SK-N-SH treated with all-trans-retinoic acid at 6 μM for 48 hours (cell line): ENCODE data around the gene OSGIN1.

Experiments
- ARNTL ChIP-seq: fragments of 450-650 bp; formaldehyde crosslinking; IDR thresholded peaks from 2 replicates; pipeline ENCODE4 v1.5.0; 2020; ENCODE audit warnings: low read depth, mild to moderate bottlenecking, moderate library complexity, borderline replicate concordance
- CSDC2 ChIP-seq: fragments of 250-450 bp; sonication (Bioruptor Pico); IDR thresholded peaks from 2 replicates; pipeline ENCODE4 v1.5.0; 2020; ENCODE audit warnings: mild to moderate bottlenecking, moderate library complexity
- ESRRG ChIP-seq: fragments of 250-450 bp; sonication (Bioruptor Pico); IDR thresholded peaks from 2 replicates; pipeline ENCODE4 v1.6.1; 2021; ENCODE audit warnings: mild to moderate bottlenecking
- OSR1 ChIP-seq: fragments of 250-450 bp; sonication (Bioruptor Pico); IDR thresholded peaks from 2 replicates; pipeline ENCODE4 v1.8.0; 2022; ENCODE audit warnings: moderate library complexity, mild to moderate bottlenecking, inconsistent platforms
- RARB ChIP-seq: fragments of 250-450 bp; sonication (Bioruptor Pico); IDR thresholded peaks from 2 replicates; pipeline ENCODE4 v1.8.0; 2021; ENCODE audit warnings: mild to moderate bottlenecking, moderate library complexity
- TCF4 ChIP-seq: fragments of 250-450 bp; sonication (Bioruptor Pico); IDR thresholded peaks from 2 replicates; pipeline ENCODE4 v1.8.0; 2021; ENCODE audit warnings: mild to moderate bottlenecking, moderate library complexity, borderline replicate concordance
- TOX ChIP-seq: fragments of 250-450 bp; sonication (Bioruptor Pico); IDR thresholded peaks from 2 replicates; pipeline ENCODE4 v1.8.0; 2021; ENCODE audit warnings: mild to moderate bottlenecking, moderate library complexity, borderline replicate concordance
- ZC3H10 ChIP-seq: fragments of 250-450 bp; sonication (Bioruptor Pico); IDR thresholded peaks from 2 replicates; pipeline ENCODE4 v1.5.1; 2021; ENCODE audit warnings: mild to moderate bottlenecking, moderate library complexity
- ZFP3 ChIP-seq: fragments of 250-450 bp; sonication (Bioruptor Pico); IDR thresholded peaks from 2 replicates; pipeline ENCODE4 v1.5.0; 2020; ENCODE audit warnings: mild to moderate bottlenecking, moderate library complexity
- ZFP30 ChIP-seq: fragments of 450-650 bp; formaldehyde crosslinking; IDR thresholded peaks from 2 replicates; pipeline ENCODE4 v1.5.0; 2022; ENCODE audit warnings: mild to moderate bottlenecking, moderate library complexity
- ZNF8 ChIP-seq: fragments of 450-650 bp; formaldehyde crosslinking; IDR thresholded peaks from 2 replicates; pipeline ENCODE4 v1.5.0; 2020; ENCODE audit warnings: mild to moderate bottlenecking, moderate library complexity
- TF ChIP-seq, protein P1 (sequence below): fragments of 250-450 bp; sonication (Bioruptor Pico); IDR thresholded peaks from 2 replicates; pipeline ENCODE4 v1.8.0; 2021; ENCODE audit warnings: low read depth, mild to moderate bottlenecking, moderate library complexity, borderline replicate concordance
- TF ChIP-seq, protein P2 (sequence below): fragments of 250-450 bp; sonication (Bioruptor Pico); IDR thresholded peaks from 2 replicates; pipeline ENCODE4 v1.8.0; 2020; ENCODE audit warnings: mild to moderate bottlenecking, moderate library complexity, borderline replicate concordance

DNA sequence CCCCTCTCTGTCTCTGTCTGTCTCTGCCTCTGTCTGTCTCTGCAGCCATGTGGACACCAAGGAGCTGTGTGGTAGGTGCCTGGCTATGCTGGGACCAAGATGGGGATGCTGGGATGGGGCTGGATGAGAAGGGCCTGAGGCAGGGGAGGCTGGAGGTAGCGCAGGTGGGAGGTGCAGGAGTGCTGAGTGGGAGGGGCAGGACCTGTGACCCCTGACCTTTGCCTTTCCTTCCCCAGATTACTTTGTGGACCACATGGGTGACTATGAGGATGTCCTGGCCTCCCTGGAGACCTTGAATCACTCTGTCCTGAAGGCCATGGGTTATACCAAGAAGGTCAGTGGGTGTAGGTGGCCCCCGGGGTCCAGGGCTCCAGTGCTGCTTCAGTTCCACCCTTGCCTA, 27.8 kb downstream of the OSGIN1 start:
- no peak for TF ChIP-seq RARB (CRISPR knock-in tag)
- TF ChIP-seq, protein P1, sequence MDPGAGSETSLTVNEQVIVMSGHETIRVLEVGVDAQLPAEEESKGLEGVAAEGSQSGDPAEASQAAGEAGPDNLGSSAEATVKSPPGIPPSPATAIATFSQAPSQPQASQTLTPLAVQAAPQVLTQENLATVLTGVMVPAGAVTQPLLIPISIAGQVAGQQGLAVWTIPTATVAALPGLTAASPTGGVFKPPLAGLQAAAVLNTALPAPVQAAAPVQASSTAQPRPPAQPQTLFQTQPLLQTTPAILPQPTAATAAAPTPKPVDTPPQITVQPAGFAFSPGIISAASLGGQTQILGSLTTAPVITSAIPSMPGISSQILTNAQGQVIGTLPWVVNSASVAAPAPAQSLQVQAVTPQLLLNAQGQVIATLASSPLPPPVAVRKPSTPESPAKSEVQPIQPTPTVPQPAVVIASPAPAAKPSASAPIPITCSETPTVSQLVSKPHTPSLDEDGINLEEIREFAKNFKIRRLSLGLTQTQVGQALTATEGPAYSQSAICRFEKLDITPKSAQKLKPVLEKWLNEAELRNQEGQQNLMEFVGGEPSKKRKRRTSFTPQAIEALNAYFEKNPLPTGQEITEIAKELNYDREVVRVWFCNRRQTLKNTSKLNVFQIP (CRISPR knock-in tag): no peak
- TF ChIP-seq ZFP3 (CRISPR knock-in tag): no peak
- TF ChIP-seq ZC3H10 (CRISPR knock-in tag): no peak
- no peak for TF ChIP-seq OSR1 (CRISPR knock-in tag)
- no peak for TF ChIP-seq TCF4
- TF ChIP-seq TOX: no peak
- TF ChIP-seq ESRRG (CRISPR knock-in tag): no peak
- TF ChIP-seq, protein P2, sequence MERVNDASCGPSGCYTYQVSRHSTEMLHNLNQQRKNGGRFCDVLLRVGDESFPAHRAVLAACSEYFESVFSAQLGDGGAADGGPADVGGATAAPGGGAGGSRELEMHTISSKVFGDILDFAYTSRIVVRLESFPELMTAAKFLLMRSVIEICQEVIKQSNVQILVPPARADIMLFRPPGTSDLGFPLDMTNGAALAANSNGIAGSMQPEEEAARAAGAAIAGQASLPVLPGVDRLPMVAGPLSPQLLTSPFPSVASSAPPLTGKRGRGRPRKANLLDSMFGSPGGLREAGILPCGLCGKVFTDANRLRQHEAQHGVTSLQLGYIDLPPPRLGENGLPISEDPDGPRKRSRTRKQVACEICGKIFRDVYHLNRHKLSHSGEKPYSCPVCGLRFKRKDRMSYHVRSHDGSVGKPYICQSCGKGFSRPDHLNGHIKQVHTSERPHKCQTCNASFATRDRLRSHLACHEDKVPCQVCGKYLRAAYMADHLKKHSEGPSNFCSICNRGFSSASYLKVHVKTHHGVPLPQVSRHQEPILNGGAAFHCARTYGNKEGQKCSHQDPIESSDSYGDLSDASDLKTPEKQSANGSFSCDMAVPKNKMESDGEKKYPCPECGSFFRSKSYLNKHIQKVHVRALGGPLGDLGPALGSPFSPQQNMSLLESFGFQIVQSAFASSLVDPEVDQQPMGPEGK (CRISPR knock-in tag): no peak
- TF ChIP-seq ZFP30 (CRISPR knock-in tag): no peak
- no peak for TF ChIP-seq ZNF8 (CRISPR knock-in tag)
- no peak for TF ChIP-seq ARNTL (CRISPR knock-in tag)
- no peak for TF ChIP-seq CSDC2 (CRISPR knock-in tag)
